Breast epithelium (tissue), 3 donors: ENCODE data around the gene DSG1.

Experiments used
- CTCF ChIP-seq, 3 donors: fragments of 450-650 bp; IDR thresholded peaks; one replicate each; pipeline ENCODE4 v1.5.1; 2016 to 2017; ENCODE audit warnings: antibody characterized with exemption in 3 of 3, mild to moderate bottlenecking in 3 of 3, moderate library complexity in 3 of 3
- POLR2A ChIP-seq: fragments of 450-650 bp; IDR thresholded peaks from one replicate; pipeline ENCODE4 v1.6.1; 2016; ENCODE audit warnings: antibody characterized with exemption, mild to moderate bottlenecking, moderate library complexity
- POLR2AphosphoS5 ChIP-seq, 3 donors: sonication (generic); formaldehyde crosslinking; IDR thresholded peaks; one replicate each; pipeline ENCODE4 v1.6.1; 2017; ENCODE audit warnings: antibody characterized with exemption in 3 of 3

DNA sequence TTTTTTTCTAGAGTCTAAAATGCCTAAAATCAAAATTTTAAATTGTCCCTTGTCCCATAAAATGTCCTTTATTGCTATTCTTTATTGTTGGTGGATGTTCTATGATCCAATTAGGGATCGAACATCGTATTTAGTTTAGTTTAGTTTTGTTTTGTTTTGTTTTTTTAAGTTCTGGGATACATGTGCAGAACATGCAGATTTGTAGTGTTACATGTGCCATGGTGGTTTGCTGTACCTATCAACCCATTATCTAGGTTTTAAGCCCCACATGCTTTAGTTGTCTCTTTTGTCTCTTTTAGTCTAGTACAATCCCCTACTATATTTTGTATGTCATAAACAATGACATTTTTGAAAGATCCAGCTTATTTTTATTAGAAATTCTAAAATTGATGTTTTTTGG lies 8.8 kb upstream of the DSG1 start:
- TF ChIP-seq POLR2AphosphoS5 (IDR thresholded peaks at IDR 0.05) (no peak), CTCF (IDR thresholded peaks at IDR 0.05) (no peak), POLR2A (no peak)
